NT2/D1 (cell line): ENCODE data around the gene TANC1.

Source experiments
- SUZ12 ChIP-seq: IDR thresholded peaks from 2 replicates; pipeline ENCODE4 v1.6.1; 2011; ENCODE audit not compliant: insufficient read length, insufficient read depth; ENCODE audit errors: extremely low read depth
- YY1 ChIP-seq: IDR thresholded peaks from 2 replicates; pipeline ENCODE4 v1.6.1; 2011; ENCODE audit not compliant: insufficient read length, insufficient read depth
- ZNF274 ChIP-seq: IDR thresholded peaks from 2 replicates; pipeline ENCODE4 v1.6.1; 2011; ENCODE audit warnings: mild to moderate bottlenecking, low read depth, low read length

GRCh38 chr2:159042115-159042850 lies 73.8 kb downstream of the TANC1 start:
- TF ChIP-seq ZNF274 (no peak), YY1 (no peak), SUZ12 (no peak)
